ENCODE measurements around the gene WSB1.
A peak's percentile ranks its signal among the peaks of the same experiment; 100 is the strongest.
"Not testable (repeated sequence)": the region's sequence is repeated elsewhere in the genome, so short reads cannot be mapped to it uniquely, and the experiment has no call there.

WSB1 gene

GRCh38 chr17:27318633-27319032 lies 24.7 kb downstream of the WSB1 start:
- DNase-seq, result no peak

- DNase-seq, result peak; percentile 63
Observed at GRCh38 chr17:27319541-27320221, 25.8 kb downstream of the WSB1 start.

- DNase-seq, result no peak
Observed at GRCh38 chr17:27320222-27320560, 26.3 kb downstream of the WSB1 start.

GRCh38 chr17:27321372-27321771 lies 27.5 kb downstream of the WSB1 start:
- peak; percentile 77 for DNase-seq

GRCh38 chr17:27322026-27322425 lies 28.1 kb downstream of the WSB1 start:
- no peak for DNase-seq

GRCh38 chr17:27322690-27323508 lies 29.0 kb downstream of the WSB1 start:
- DNase-seq, result no peak

GRCh38 chr17:27323538-27324215 lies 29.8 kb downstream of the WSB1 start:
- DNase-seq, result peak; percentile 85

- DNase-seq, result no peak
Observed at GRCh38 chr17:27324771-27325339, 30.9 kb downstream of the WSB1 start.

GRCh38 chr17:27326051-27326450 lies 32.1 kb downstream of the WSB1 start:
- DNase-seq, result no peak

GRCh38 chr17:27326585-27326984 lies 32.7 kb downstream of the WSB1 start:
- no peak for DNase-seq

- no peak for DNase-seq
Observed at GRCh38 chr17:27327397-27327796, 33.5 kb downstream of the WSB1 start.

GRCh38 chr17:27327871-27328270 lies 34.0 kb downstream of the WSB1 start:
- no peak for DNase-seq

GRCh38 chr17:27328686-27329085 lies 34.8 kb downstream of the WSB1 start:
- DNase-seq, result not testable (repeated sequence)

GRCh38 chr17:27329146-27329805 lies 35.4 kb downstream of the WSB1 start:
- DNase-seq, result peak; percentile 25

GRCh38 chr17:27332047-27332393 lies 38.1 kb downstream of the WSB1 start:
- no peak for DNase-seq

GRCh38 chr17:27332485-27333409 lies 38.8 kb downstream of the WSB1 start:
- DNase-seq, result peak; percentile 95

GRCh38 chr17:27333410-27333980 lies 39.6 kb downstream of the WSB1 start:
- DNase-seq, result no peak

GRCh38 chr17:27336184-27336583 lies 42.3 kb downstream of the WSB1 start:
- DNase-seq, result no peak

- no peak for DNase-seq
Observed at GRCh38 chr17:27338536-27338985, 44.6 kb downstream of the WSB1 start.

- DNase-seq, result no peak
Observed at GRCh38 chr17:27339198-27339835, 45.4 kb downstream of the WSB1 start.
